ENCODE results near the gene CD244.

CD244 gene

GRCh38 chr1:160826546-160826945, 36.1 kb downstream of the CD244 start:
- H3K4me1 ChIP-seq (ENCODE audit: control insufficient read depth in 1 of 2, insufficient read depth in 1 of 2, low read depth in 1 of 2, low read length in 1 of 2), result no peaks in the 10 kb centered on the region
- H3K36me3 ChIP-seq, result no peaks in the 10 kb centered on the region
- no peaks in the 10 kb centered on the region for H3K9me3 ChIP-seq
- H3K4me3 ChIP-seq (ENCODE audit: low read depth in 1 of 2, low read length in 1 of 2), result no peak overlapping the region
- TF ChIP-seq, protein P1, sequence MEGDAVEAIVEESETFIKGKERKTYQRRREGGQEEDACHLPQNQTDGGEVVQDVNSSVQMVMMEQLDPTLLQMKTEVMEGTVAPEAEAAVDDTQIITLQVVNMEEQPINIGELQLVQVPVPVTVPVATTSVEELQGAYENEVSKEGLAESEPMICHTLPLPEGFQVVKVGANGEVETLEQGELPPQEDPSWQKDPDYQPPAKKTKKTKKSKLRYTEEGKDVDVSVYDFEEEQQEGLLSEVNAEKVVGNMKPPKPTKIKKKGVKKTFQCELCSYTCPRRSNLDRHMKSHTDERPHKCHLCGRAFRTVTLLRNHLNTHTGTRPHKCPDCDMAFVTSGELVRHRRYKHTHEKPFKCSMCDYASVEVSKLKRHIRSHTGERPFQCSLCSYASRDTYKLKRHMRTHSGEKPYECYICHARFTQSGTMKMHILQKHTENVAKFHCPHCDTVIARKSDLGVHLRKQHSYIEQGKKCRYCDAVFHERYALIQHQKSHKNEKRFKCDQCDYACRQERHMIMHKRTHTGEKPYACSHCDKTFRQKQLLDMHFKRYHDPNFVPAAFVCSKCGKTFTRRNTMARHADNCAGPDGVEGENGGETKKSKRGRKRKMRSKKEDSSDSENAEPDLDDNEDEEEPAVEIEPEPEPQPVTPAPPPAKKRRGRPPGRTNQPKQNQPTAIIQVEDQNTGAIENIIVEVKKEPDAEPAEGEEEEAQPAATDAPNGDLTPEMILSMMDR (IDR thresholded peaks at IDR 0.05), result no peak
- no peak overlapping the region for H3K27ac ChIP-seq
- H3K27me3 ChIP-seq, result no peaks in the 10 kb centered on the region

DNA sequence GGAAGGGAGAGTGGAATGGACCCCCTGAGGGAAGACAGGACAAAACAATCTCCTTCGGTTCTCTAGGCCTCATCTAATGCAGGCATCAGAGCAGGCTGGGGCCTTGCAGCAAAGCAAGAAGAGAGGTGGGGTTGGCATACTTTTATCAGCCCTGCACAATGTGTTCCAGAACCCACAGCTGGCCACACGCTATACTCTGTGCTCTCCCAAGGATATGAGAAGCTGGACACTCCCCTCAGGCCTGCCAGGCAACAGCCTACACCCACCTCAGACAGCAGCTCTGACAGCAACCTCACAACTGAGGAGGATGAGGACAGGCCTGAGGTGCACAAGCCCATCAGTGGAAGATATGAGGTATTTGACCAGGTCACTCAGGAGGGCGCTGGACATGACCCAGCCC, 39.4 kb downstream of the CD244 start:
- H3K4me1 ChIP-seq (ENCODE audit: control insufficient read depth in 1 of 2, insufficient read depth in 1 of 2, low read depth in 1 of 2, low read length in 1 of 2), result no peaks in the 10 kb centered on the region
- peaks cover 3% of the 10 kb centered on the region for H3K27me3 ChIP-seq
- H3K4me3 ChIP-seq (ENCODE audit: low read depth in 1 of 2, low read length in 1 of 2), result no peak overlapping the region
- no peaks in the 10 kb centered on the region for H3K36me3 ChIP-seq
- TF ChIP-seq, protein P1 (IDR thresholded peaks at IDR 0.05), result no peak
- no peaks in the 10 kb centered on the region for H3K9me3 ChIP-seq
- no peak overlapping the region for H3K27ac ChIP-seq

- no peaks in the 10 kb centered on the region for H3K9me3 ChIP-seq
- H3K27me3 ChIP-seq, result peaks cover 3% of the 10 kb centered on the region
- no peak overlapping the region for H3K27ac ChIP-seq
- no peaks in the 10 kb centered on the region for H3K4me1 ChIP-seq (ENCODE audit: control insufficient read depth in 1 of 2, insufficient read depth in 1 of 2, low read depth in 1 of 2, low read length in 1 of 2)
- no peaks in the 10 kb centered on the region for H3K36me3 ChIP-seq
- TF ChIP-seq, protein P1 (IDR thresholded peaks at IDR 0.05), result no peak
- H3K4me3 ChIP-seq (ENCODE audit: low read depth in 1 of 2, low read length in 1 of 2), result no peak overlapping the region
These were observed 41.1 kb downstream of the CD244 start for GRCh38 chr1:160821627-160822026.

DNA sequence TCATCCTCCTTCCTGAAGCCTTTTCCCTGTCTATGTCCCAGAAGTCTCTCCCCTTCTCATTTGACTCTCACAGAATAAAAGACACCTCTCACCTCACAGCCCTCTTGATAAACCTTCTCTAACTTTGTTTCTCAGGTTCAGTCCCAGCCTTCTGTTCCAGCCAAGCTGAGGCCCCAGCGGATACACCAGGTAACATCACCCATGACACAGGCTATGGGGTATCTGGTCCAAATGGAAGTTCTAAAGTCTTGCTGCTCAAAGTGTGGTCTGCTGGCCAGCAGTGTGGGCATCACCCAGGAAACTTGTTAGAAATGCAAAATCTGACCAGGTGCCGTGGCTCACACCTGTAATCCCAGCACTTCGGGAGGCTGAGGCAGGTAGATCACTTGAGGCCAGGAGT, 43.5 kb downstream of the CD244 start:
- H3K4me1 ChIP-seq (ENCODE audit: control insufficient read depth in 1 of 2, insufficient read depth in 1 of 2, low read depth in 1 of 2, low read length in 1 of 2), result no peaks in the 10 kb centered on the region
- H3K27me3 ChIP-seq, result peaks cover 3% of the 10 kb centered on the region
- no peak overlapping the region for H3K27ac ChIP-seq
- TF ChIP-seq, protein P1 (IDR thresholded peaks at IDR 0.05), result no peak
- H3K36me3 ChIP-seq, result no peaks in the 10 kb centered on the region
- no peaks in the 10 kb centered on the region for H3K9me3 ChIP-seq
- H3K4me3 ChIP-seq (ENCODE audit: low read depth in 1 of 2, low read length in 1 of 2), result no peak overlapping the region

DNA sequence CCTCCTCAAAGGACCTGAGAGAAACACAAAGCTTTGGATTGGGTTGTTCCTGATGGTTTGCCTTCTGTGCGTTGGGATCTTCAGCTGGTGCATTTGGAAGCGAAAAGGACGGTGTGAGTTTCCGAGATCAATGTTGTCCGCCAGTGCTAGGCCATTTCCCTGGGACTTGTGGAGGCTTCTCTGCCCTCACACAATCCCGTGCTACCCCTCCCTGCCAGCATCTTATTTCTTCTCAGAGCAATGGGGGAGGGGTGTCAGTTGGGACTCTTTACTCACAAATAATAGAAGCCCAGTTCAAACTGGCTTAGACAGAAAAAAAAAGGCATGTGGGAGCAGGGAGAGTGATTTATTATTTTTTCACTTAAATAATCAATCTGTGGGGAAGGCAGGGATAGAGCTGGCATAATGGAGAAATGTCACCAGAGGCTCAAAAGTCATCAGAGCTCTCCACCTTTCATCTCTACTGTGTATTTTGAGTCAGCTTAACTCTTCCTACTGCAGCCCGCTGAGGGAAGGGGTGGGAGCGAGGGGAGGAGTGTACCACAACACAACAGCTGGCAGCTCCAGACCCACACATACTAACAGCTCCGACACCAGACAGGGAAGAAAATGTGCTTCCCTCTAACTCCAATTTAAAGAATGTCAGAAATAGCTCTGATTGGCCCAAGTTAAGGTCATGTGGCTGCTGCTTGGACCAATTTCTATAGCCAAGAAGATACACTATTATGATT, 44.3 kb downstream of the CD244 start:
- Histone ChIP-seq H3K27ac (no peak overlapping the region), H3K4me1 (ENCODE audit: control insufficient read depth in 1 of 2, insufficient read depth in 1 of 2, low read depth in 1 of 2, low read length in 1 of 2) (no peaks in the 10 kb centered on the region), H3K9me3 (no peaks in the 10 kb centered on the region), H3K4me3 (ENCODE audit: low read depth in 1 of 2, low read length in 1 of 2) (no peak overlapping the region), H3K36me3 (no peaks in the 10 kb centered on the region), H3K27me3 (peaks cover 3% of the 10 kb centered on the region)
- TF ChIP-seq, protein P1 (IDR thresholded peaks at IDR 0.05), result no peak

Data from neutrophil (primary cell).